HG03460 (cell line): ENCODE data around the gene SPTBN2.
"Not testable (repeated sequence)": the region's sequence is repeated elsewhere in the genome, so short reads cannot be mapped to it uniquely, and the experiment has no call there.

Experiments used
- ATAC-seq: cut with Tn5 transposase; IDR thresholded peaks from one replicate; pipeline ENCODE4 v1.9.1; 2021; ENCODE audit not compliant: unreplicated experiment

SPTBN2 gene

DNA sequence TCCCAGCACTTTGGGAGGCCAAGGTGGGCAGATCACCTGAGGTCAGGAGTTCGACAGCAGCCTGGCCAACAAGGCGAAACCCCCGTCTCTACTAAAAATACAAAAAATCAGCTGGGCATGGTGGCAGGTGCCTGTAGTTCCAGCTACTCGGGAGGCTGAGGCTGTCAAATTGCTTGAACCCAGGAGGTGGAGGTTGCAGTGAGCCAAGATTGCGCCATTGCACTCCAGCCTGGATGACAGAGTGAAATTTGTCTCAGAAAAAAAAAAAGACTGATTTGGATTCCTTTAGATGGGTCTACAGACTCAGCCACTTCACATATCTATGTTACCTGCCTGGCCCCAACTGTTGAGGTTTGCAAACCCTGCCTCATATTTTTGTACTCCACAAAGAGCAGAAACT, 4.8 kb downstream of the SPTBN2 start:
- not testable (repeated sequence) for ATAC-seq

DNA sequence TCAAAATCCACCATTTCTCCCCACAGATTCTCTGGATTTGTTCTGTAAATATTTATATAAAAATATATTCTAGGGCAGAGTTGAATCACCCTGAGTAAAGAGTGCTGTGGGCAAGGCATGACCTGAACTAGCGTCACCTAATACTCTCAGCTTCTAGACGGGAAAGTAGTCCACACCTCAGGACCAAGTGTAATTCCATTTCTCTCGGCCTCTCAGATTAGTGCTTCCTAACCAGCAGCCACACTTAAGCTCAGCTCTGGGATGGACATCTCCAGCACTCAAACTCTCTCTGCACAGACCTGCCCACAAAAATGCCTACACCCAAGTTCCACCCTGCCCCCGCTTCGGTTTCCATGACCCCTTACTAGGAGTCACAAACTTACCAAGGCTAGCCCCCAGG, 5.3 kb downstream of the SPTBN2 start:
- no peak for ATAC-seq

DNA sequence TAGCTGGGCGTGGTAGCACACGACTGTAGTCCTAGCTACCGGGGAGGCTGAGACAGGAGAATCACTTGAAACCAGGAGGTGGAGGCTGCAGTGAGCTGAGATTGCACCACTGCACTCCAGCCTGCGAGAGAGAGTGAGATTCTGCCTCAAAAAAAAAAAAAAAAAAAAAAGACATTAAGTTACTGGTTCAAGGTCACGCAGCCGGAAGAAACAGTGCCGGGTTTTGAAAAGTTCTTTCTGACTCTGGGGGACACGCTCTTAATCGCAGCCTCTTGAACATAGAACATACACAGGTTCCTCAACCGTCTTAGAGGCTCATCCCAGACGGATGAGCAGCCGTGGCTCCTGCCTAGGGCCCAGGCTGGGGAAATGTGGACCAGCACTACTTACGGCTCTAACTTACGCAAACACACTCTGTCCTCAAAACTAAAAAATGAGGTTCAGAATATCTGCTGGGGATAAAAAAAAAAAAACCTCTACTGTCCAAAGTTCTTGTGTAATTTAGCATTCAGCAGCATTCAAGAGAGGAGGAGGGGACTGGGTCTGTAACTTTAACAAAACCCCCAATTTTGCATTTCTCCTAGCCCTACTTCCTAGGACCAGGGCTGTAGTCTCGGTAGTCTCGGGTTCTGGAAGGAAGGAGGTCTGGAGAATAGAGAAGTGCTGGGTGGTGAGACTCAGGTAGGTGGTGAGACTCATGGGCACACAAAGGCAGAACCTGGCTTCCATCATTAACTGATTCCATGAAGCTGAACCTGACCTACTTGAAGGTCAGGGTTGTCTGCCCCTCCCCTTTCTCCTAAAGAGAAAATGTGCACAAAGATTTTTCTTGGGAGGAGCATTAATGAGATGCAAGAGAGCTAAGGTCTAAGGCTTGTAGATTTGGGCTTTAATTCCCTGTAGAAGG, 6.0 kb downstream of the SPTBN2 start:
- no peak for ATAC-seq

DNA sequence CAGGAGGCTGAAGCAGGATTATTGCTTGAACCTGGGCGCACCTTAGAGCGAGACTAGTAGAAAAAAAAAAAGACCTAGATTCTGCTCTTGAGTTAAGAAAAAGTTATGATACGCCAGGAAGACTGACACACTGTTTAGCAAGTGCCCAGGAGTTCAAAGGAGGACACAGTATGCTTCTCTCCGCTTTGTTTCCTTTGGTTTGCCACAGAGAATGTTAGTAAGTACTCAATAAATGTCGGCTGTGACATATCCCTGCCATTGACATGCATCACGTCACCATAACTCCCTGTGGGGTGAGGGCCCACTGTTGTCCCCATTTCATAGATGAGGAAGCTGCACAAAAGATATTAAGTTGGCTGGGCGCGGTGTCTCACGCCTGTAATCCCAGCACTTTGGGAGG, 7.1 kb downstream of the SPTBN2 start:
- ATAC-seq: no peak

DNA sequence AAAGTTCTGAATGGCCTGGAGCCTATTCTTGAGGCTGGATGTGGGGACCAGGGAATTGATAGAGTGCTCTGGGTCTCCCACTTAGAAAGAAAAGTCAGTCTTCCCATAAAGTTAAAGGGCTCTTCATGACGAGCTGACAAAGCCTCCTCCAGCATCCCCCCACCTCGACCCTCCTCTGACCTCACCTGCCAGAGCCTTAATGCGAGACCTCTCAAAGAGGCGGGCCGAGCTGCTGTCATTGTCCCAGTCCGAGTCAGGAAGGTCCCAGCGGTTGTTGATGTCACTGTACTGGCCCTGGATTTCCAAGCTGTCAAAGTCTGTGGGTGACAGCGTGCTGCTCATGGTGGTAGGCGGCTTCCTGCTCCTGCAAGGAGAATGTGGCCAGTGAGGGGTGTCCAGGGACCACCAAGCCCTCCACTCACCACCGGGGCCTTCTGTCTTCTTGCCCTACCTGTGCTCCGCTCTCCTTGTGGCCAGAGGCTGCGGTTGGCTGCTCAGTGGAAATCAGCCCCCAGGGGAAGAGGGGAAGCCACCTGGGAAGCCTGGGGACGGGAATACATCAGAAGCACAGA, 8.0 kb downstream of the SPTBN2 start:
- ATAC-seq: no peak

DNA sequence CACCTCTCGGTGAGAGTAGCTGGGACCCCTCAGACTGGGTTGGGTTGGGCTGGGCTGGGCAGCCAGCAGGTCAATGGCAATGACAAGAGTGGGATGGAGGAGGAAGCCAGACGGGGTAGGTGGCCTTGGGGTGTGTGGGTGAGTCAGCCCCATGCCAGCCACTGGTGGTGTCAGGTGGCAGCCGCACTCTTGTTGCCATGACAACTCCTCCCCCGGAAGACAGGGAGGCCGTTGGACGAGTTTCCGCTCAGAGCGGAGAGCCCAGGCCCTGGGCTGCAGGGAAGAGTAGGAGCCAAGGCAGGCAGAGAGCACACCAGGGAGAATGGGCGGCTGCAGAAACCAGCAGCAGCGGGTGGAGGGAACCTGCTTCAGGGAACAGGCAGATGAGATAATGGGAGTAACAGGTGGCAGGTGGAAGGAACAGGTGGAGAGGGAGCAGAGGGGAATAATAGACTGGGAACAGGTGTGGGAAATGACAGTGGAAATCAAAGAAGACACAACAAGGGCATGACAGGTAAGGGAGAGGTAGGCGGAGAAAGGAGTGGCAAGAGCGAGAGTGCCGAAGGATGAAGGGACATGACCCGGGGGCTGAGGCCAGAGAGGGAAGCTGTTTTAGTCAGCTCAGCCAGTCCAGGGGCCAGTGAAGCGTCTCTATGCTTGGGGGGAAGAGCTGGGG, 8.7 kb downstream of the SPTBN2 start:
- no peak for ATAC-seq

DNA sequence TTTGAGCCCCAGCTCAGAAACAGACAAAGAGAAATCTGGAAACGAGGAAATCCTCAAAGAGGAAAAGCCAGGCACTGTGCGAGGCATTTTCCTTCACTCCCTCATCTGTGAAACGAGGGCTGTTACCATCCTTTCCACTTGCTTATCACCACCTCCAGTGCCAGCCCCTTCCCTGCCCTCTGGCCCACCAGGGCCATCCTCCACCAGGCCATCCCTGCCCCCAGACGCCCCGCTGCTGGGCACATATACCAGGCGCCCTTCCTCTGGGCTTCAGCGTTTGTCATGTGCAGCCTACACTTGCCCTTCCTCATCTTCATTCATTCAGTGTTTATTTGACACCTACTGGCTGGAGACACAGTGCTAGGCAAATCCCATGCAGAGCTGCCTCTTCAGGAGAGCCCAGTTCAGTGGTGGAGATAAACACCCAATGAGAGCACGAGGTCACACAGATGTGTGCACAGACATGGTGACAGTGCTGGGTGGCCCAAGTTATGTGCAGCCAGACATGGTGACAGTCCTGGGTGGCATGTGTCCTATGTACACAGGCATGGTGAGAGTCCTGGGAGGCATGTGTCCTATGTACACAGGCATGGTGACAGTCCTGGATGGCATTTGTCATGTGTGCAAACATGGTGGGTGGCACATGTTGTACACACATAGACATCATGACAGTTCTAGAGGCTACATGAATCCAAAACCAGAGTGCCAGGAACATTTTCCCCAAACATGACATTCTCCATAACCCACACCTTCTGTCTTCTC, 9.7 kb downstream of the SPTBN2 start:
- ATAC-seq: no peak

DNA sequence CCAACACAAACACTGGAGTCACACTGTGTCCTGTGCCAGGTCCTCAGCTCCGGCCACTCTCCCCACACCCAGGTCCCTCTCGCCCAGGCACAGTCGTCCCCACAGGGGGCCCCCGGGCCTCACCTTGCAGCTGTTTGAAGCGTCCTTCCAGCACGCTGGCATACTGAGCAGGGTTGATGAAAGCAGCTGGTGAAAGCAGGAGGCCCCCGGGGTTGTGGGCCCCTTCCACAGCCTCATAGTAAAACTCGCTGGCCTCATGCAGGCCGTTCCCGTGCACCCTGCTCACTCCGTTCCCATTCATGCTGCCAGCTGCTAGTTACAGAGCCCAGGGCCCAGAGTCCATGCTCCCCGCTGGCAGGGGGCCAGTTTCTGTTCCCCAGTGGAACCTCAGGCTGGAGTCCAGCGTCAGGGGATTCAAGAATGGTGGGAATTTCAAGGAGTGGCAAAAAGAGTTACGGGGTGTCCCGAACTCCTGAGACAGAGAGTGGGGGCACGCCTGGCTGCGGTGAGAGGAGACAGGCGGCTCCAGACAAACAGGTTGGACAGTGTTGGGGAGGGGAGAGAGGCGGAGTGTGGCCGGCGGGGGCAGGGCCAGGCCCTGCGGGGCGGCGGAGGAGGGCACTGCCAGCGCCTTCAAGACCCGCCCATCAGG, 10.6 kb downstream of the SPTBN2 start:
- ATAC-seq: no peak

DNA sequence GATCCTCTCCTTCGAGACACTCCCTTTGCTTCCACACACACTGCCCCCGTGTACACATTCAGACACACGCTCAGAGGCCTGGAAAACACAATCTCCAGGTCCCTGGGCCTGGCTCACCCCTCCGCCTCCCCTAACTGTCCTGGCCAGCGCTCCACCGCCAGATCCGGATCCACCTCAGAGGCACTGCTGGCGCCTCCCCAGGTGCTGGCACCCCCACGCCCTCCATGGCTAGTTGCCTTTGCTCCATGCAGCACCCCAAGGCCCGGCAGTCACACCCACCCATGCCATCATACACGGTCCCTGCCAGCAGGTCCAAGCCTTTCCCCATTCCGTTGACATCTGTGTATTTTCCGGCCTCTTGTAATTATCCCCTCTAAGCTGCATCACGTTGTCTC, 11.1 kb downstream of the SPTBN2 start:
- ATAC-seq: no peak

DNA sequence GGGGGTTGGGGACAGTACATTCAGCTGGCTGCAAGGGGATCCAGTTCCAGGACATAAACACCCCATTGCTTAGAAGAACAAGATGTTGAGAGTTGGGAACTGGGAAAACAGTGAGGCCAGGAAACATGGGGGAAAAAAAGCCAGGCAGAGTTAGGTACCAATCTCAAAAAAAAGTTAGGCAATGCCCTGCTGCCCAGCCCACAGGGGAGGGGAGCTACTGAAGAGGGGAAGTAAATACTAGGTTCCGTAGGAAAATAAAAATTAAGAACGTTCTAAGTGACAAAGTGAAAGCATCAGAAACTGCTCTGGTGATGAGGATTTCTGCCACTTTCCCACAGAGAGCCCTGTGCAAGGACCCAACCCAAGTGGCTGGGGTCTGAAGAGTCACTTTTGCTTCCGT, 12.0 kb downstream of the SPTBN2 start:
- ATAC-seq: no peak

DNA sequence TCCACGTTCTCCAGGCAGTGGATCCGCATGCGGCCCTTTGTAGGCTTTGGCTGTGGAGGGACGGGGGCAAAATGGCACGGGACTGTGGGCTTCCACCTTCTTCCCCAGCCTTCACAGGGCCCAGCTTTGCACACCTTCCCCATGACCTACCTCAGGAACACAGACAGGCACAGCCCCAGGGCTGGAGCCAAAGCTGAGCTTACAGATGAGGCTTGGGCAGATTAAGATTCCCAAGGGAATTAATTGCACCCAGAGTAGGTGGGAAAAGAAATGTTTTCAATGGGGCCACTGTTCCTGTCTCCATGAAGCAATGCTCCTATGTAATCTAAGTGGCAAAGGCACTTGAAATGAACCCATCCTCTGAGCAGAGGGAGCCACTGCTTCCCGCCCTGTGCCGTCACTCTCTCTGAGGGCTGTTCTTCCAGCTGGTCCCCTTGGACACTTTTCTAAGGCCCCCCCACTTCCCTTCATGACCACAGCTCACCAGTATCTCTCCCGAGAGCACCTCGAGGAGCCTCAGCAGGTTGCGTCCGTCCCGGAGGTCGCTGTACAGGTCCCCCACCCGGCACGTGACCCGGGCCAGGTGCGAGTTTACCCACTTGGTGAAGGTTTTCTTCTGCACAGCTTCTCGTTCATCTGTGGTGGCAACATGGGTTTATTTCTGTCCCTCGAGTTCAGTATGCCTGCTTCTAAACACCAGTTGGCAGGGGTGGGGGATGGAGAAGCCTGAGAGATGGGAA, 13.5 kb downstream of the SPTBN2 start:
- no peak for ATAC-seq

DNA sequence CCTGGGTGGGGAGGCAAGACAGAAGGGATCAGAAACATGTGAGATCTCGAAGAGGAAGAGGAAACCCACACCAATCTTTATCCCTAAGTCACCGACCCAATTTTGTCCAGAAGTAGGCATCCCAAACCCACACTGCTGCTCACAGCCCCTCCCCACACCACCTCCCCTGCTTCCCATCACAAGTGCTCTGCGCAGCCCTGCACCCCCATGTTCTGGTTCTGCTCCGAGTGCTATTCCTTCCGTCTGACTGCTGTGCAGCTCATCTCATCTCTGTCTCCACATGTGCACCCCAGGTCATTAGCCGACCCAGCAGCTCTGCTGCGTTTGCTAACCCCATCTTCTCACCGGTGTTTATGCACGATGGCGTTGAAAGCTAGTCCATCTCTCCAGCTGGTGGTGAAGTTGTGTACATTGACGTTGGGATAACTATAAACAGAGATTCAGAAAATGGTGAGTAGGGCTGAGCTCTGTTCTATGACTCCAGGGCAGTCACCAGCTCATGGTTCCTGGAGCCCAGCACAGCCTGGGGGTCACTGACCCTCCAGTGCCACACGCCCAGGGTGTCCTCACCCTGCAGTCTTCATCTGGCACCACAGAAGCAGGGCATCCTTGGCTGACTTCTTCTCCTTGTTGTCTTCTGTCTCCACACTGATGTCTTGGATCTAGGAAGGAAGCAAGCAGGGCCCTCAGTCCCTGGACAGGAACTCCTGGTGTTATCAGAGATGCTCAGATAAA, 15.1 kb downstream of the SPTBN2 start:
- ATAC-seq: no peak

DNA sequence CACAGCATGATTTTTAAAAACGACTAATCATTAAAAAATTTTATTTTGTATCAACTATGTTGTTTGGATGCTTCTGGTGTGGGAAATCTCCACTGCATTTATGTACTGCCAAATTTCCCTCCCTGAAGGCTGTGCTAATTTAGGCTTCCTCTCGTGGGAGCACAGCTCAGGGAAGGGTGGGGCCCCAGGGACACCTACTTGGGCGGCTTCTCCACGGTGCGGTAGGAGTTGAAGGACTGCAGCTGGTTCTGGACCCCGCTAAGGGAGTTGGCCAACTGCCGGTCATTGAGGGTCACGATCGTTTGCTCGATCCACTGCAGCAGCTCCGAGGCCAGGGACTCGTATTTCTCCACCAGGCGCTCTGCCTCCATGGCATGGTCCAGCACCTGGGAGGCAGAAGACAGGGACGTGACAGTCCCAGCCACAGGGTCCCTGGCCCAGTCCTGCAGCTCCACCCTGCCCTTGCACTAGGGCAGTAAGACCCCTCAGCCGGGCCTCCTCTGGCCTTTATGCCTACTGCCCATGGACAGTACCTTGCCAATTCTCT, 18.6 kb downstream of the SPTBN2 start:
- no peak for ATAC-seq

DNA sequence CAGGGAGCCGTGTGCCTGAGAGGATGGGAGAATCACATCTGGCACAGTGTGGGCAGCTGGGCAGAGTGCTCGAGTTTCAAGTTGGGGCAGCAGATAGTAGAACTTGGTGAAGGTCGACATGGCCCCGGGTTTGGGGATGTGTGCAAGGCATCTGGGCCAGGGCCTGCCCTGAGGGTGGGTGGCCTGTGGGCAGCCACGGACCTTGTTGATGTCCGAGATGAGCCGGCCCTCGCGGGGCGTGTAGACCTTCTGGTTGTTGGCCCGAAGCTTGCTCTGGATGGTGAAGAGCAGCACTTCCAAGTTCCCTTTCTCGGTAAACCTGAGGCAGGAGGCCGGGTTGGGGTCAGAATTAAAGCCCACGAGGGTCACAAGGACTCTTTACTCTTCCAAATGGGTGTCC, 20.3 kb downstream of the SPTBN2 start:
- ATAC-seq: no peak

DNA sequence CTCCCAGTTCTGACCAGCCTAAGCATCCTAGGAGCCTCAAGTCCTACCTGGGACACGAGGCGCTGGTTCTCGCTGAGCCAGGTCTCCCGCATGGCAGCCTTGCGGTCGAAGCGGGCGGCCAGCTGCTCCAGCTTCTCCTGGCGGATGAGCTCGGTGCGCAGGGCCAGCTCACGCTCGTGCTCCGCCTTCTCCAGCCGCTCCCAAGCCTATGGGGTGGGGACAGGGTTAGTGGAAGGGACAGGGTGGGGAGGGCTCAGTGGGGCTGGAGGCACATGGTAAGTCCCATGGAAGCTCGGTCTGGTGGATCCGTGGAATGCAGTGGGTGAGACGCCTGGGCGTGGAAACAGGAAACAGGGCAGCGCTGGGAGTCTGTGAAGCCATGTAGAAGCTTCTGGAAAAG, 20.9 kb downstream of the SPTBN2 start:
- no peak for ATAC-seq

DNA sequence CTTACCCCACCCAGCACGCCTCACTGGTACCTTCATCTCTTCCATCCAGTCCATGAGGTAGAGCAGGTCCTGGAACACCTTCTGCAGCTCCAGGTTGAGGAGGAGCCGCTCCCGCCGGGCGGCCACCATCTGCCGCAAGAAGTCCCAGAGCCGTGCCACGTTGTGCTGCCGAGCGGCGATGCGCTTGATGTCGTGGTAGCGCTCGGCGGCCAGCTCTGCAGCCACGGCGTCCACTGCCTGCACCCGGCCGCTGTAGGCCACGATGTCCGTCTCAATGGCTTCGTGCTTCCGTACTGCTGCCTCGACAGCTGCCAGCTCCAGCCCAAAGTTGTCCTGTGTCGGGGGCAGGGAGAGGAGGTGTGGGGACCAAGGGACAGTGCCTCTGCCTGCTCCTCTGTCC, 21.5 kb downstream of the SPTBN2 start:
- ATAC-seq: no peak

DNA sequence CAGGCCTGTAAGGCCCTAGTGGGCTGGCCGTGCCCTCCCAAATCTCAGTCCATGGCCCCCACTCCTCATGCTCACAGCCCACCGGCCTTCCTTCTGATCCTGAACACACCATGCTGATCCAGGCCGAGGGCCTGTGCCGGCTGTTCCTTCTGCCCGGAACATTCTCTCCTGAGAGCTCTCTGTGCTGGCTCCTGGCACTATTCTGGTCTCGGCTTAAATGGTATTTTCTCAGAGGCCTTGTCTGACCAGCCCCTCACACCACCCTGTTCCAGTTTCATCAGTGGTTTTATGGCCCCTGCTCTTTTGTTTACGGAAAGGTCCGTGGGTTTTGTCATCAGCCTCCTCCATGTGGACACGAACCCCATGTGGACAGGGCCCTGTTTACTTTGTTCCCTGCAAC, 22.0 kb downstream of the SPTBN2 start:
- ATAC-seq: no peak

DNA sequence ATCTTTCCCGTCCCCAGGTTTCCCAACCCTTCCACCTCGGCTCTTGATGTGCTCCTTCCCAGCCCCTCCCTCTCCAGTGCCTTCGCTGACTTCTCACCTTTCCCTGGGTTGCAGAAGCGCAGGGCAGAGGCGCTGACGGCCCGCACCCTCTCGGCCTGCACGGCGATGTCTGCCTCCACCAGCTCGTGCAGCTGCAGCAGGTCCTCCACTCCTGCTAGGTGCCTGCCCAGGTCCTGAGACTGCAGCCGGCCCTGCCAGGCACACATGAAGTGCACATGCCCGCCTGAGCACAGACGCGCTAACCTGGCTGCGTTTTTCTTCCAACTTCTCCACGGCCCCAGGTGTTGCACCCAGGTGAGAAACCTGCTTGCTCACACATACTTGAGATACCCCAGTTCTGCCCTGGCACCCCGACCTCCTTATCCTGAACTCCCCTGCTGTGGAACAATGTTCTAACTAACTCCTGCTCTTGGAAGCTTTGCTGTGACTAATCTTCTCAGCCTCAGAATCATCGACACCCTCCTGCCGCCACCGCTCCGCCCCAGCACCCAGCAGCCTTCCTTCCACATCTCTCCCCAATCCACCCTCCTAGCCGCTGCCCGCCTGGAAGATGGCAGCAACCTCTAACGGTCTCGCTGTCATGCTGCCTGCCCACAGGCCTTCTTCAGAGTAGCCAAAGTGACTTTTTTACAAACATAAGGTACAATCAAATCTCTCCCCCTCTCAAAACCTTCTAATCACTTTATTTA, 23.3 kb downstream of the SPTBN2 start:
- ATAC-seq: no peak
